ENCODE measurements around the gene MBOAT7.

MBOAT7 gene

GRCh38 chr19:54160182-54160811 is 29.1 kb downstream of the MBOAT7 start:
- DNase-seq = no peak

- DNase-seq = peak; percentile 90 to 100 (median 99)
Observed at GRCh38 chr19:54159352-54160181, 29.8 kb downstream of the MBOAT7 start, which contains the start of gene LENG1. TSS of gene LENG1 (minus strand) at chr19:54159721. CDS start at chr19:54159695, 26 bp downstream.

GRCh38 chr19:54158812-54159351 is 30.5 kb downstream of the MBOAT7 start:
- peak in 3 of 5 experiments; percentile 15 to 70 (median 21) for DNase-seq

GRCh38 chr19:54156953-54157352 is 32.4 kb downstream of the MBOAT7 start:
- no peak for DNase-seq

- no peak for DNase-seq
Observed at GRCh38 chr19:54156490-54156889, 32.9 kb downstream of the MBOAT7 start.

GRCh38 chr19:54155694-54156093 is 33.7 kb downstream of the MBOAT7 start:
- no peak for DNase-seq

GRCh38 chr19:54154603-54155345 is 34.6 kb downstream of the MBOAT7 start:
- DNase-seq = peak in 3 of 5 experiments; percentile 33 to 92 (median 41)

- no peak for DNase-seq
Observed at GRCh38 chr19:54153731-54154326, 35.6 kb downstream of the MBOAT7 start.

- no peak for DNase-seq
Observed at GRCh38 chr19:54152878-54153524, 36.4 kb downstream of the MBOAT7 start.

GRCh38 chr19:54152267-54152666 is 37.1 kb downstream of the MBOAT7 start:
- no peak for DNase-seq

- no peak for DNase-seq
Observed at GRCh38 chr19:54151362-54152035, 37.9 kb downstream of the MBOAT7 start.

GRCh38 chr19:54149021-54149812 is 40.2 kb downstream of the MBOAT7 start:
- no peak for DNase-seq

- DNase-seq = no peak
Observed at GRCh38 chr19:54148158-54148557, 41.2 kb downstream of the MBOAT7 start.

GRCh38 chr19:54147676-54148075 is 41.7 kb downstream of the MBOAT7 start:
- no peak for DNase-seq

- no peak for DNase-seq
Observed at GRCh38 chr19:54145541-54146158, 43.7 kb downstream of the MBOAT7 start.

- DNase-seq = no peak
Observed at GRCh38 chr19:54142166-54142780, 47.1 kb downstream of the MBOAT7 start.

GRCh38 chr19:54141356-54141755 is 48.0 kb downstream of the MBOAT7 start:
- DNase-seq = no peak

GRCh38 chr19:54138489-54139256 is 50.7 kb downstream of the MBOAT7 start:
- DNase-seq = peak in 2 of 5 experiments; percentile 28
